Calu3 (cell line): ENCODE measurements around the gene FOXC2. TPM values are rescaled to one million over a fixed set of nuclear protein-coding genes. Genes with fewer than 3 reads are reported as not detected.

Experiments
- BruUV-seq: library from RNA; stranded (reverse); fragments of 400-500 nt; replicated peaks from 2 replicates; lab custom pipeline; 2021; lab: Mats Ljungman, UMichigan
- CTCF ChIA-PET: fragments of 300-600 bp; sonication (Branson Sonifier 250); formaldehyde crosslinking; loops from one replicate; lab custom pipeline; 2022; ENCODE audit warnings: antibody characterized with exemption; lab: Charles Lee
- DNase-seq: peaks from one replicate; pipeline ENCODE4 v3.0.0; 2022
- H3K27ac Mint-ChIP-seq: one replicate; pipeline ENCODE4 v1.8.0; 2022; ENCODE audit warnings: mixed read lengths; ENCODE audit not compliant: unreplicated experiment
- H3K27me3 Mint-ChIP-seq: one replicate; pipeline ENCODE4 v1.8.0; 2022; ENCODE audit warnings: mixed read lengths; ENCODE audit not compliant: unreplicated experiment
- H3K36me3 Mint-ChIP-seq: one replicate; pipeline ENCODE4 v1.8.0; 2022; ENCODE audit warnings: mild to moderate bottlenecking, moderate library complexity, mixed read lengths; ENCODE audit not compliant: insufficient read depth, unreplicated experiment
- H3K4me1 Mint-ChIP-seq: one replicate; pipeline ENCODE4 v1.8.0; 2022; ENCODE audit warnings: mild to moderate bottlenecking, low read depth, mixed read lengths; ENCODE audit not compliant: unreplicated experiment
- H3K4me3 Mint-ChIP-seq: one replicate; pipeline ENCODE4 v1.8.0; 2022; ENCODE audit warnings: mild to moderate bottlenecking, low read depth, moderate library complexity, mixed read lengths; ENCODE audit not compliant: unreplicated experiment
- H3K9me3 Mint-ChIP-seq: one replicate; pipeline ENCODE4 v1.8.0; 2022; ENCODE audit warnings: low read depth, mixed read lengths; ENCODE audit not compliant: unreplicated experiment
- CTCF ChIP-seq: fragments of 200-600 bp; IDR thresholded peaks from one replicate; pipeline ENCODE4 v1.8.0; 2022; ENCODE audit warnings: antibody characterized with exemption; ENCODE audit not compliant: unreplicated experiment
- intact Hi-C: fragments of 100-400 bp; cut with micrococcal nuclease; formaldehyde crosslinking; loops from one replicate; pipeline ENCODE4 v1.10.0; 2022; ENCODE audit not compliant: unreplicated experiment
- total RNA-seq: library from RNA; stranded (reverse); gene quantifications from 2 replicates; pipeline ENCODE4 v1.2.3, GENCODE V29; 2022

The FOXC2 gene
- total RNA-seq, 1 experiment from 2014 or later: 10.9 TPM

DNA sequence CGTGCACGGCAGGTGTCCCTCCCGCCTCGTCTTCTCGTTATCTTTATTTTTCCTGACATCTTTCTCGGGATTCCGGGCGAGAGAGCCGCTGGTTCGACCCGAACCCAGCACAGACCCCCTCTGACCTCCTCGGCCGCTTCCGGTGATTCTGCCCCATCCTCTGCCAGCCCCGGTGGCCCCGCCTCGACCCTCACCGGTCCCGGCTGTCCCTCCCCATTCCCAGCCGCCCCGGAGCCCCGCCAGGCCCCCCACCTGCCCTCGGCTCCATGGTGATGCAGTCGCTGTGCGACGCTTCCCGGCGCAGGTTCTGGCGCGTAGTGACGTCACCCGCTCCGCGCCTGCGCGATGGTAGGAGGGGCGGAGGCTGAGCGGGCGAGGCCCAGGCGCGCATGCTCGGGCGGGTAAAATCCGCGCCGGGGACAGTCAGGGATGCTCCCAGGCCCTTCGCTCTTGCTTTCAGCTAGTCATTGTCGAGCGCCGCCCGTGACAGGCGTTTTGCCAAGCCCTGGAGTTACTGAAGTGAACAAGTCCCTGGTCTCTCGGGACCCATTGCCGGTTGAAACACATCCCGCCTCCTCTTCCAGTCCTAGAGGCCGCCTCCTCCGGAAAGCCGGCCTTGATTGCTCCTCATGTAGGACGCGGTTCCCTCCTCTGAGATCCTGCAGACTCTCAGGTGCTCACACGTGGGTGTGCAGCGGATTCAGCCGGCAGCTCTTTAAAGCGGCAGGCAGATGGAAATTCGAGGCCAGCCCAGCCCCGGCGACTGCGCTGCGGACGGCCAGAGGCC, 11.5 kb upstream of the FOXC2 start, which contains the start of gene MTHFSD:
Gene MTHFSD (minus strand): TSS at position 319 of the 787 bp plus-strand sequence. CDS start 51 bp downstream, at position 268.
- peak within 1 kb of the TSS; percentile 96 for H3K27ac Mint-ChIP-seq
- intact Hi-C loops: no loop called here
- CTCF ChIA-PET: interaction anchor here (1.0 kb wide), 1 partner anchor 507 kb away, joined by 3 read pairs; no protein-coding TSS in a partner anchor
- no peaks in the 10 kb centered on the region for H3K4me1 Mint-ChIP-seq
- no peaks in the 10 kb centered on the region for H3K9me3 Mint-ChIP-seq
- H3K27me3 Mint-ChIP-seq: peaks cover 14% of the 10 kb centered on the region
- DNase-seq: peak; percentile 98
- H3K4me3 Mint-ChIP-seq: peak within 1 kb of the TSS; percentile 92
- peaks cover 29% of the 10 kb centered on the region for H3K36me3 Mint-ChIP-seq
- TSS peak; percentile 99 for BruUV-seq
- no peak for TF ChIP-seq CTCF

DNA sequence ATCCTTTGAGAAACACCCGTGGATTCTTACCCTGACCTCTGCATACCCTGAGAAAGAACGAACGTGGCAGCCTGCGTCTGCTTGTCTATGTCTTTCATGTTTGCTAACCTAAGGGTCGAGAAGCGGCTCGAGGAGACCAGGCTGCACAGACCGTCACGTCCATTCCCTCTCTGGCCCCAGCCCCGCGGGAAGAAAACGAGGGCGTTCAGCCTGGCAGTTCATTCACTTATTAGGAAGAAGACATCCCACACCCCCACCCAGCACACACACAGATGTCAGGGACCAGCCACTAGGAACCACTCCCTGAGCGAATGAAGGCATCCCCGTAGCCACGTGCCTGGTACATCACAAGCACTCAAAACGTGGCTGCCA, 10.9 kb upstream of the FOXC2 start:
- Mint-ChIP-seq H3K4me3 (peak overlapping the region; percentile 92), H3K27me3 (peaks cover 20% of the 10 kb centered on the region)

DNA sequence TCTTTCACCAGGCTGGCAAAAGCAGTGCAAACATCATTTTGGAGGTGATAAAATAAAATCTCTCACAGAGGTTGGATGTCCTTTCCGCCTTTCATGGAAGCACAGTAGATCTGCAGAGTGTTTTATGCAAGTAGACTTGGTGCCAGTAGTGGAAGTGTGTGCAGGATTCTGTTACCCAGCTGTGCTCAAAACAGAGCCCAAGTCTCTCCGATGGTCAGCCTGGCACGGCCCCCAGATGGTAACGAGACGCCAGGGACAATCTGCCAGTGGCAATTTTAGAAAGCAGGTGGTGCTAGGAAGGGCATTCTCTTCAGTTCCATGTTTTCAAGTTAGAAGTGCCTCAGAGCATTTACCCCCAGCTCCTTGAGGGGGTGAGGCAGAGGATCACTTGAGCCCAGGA, 10.1 kb upstream of the FOXC2 start:
- CTCF ChIA-PET: no interaction called here
- TF ChIP-seq CTCF: no peak
- no TSS peak for BruUV-seq
- DNase-seq: no peak
- H3K4me3 Mint-ChIP-seq: no peak overlapping the region
- H3K36me3 Mint-ChIP-seq: peaks cover 29% of the 10 kb centered on the region
- no peaks in the 10 kb centered on the region for H3K4me1 Mint-ChIP-seq
- H3K9me3 Mint-ChIP-seq: no peaks in the 10 kb centered on the region
- H3K27ac Mint-ChIP-seq: no peak overlapping the region
- H3K27me3 Mint-ChIP-seq: peaks cover 24% of the 10 kb centered on the region
- intact Hi-C loops: no loop called here

More for the DNA sequence above, 10.9 kb upstream of the FOXC2 start:
- BruUV-seq: no TSS peak
- peaks cover 29% of the 10 kb centered on the region for H3K36me3 Mint-ChIP-seq
- H3K4me1 Mint-ChIP-seq: no peaks in the 10 kb centered on the region
- intact Hi-C loops: no loop called here
- no peaks in the 10 kb centered on the region for H3K9me3 Mint-ChIP-seq
- CTCF ChIA-PET: interaction anchor here (1.0 kb wide), 1 partner anchor 507 kb away, joined by 3 read pairs; no protein-coding TSS in a partner anchor
- peak overlapping the region; percentile 96 for H3K27ac Mint-ChIP-seq
- no peak for DNase-seq
- no peak for TF ChIP-seq CTCF

DNA sequence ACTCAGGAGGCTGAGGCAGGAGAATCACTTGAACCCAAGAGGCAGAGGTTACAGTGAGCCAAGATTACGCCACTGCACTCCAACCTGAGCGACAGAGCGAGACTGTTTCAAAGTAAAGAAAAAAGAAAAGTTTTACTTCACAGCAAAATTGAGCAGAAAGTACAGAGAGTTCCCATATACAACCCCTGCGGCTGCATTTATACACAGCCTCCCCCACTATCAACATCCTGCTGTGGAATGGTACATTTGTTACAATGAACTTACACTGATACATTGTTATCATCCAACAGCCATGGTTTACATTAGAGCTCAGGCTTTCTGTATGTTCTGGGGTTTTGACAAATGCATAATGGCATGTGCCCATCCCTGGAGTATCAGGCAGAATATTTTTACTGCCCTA, 9.0 kb upstream of the FOXC2 start:
- no peaks in the 10 kb centered on the region for H3K9me3 Mint-ChIP-seq
- no TSS peak for BruUV-seq
- H3K4me3 Mint-ChIP-seq: no peak overlapping the region
- intact Hi-C loops: no loop called here
- H3K27ac Mint-ChIP-seq: no peak overlapping the region
- no peak for TF ChIP-seq CTCF
- no peak for DNase-seq
- peaks cover 29% of the 10 kb centered on the region for H3K36me3 Mint-ChIP-seq
- CTCF ChIA-PET: no interaction called here
- no peaks in the 10 kb centered on the region for H3K4me1 Mint-ChIP-seq
- peaks cover 34% of the 10 kb centered on the region for H3K27me3 Mint-ChIP-seq
